ENCODE results near the gene RDH16.
A peak's percentile ranks its signal among the peaks of the same experiment; 100 is the strongest.

Gene RDH16

DNA sequence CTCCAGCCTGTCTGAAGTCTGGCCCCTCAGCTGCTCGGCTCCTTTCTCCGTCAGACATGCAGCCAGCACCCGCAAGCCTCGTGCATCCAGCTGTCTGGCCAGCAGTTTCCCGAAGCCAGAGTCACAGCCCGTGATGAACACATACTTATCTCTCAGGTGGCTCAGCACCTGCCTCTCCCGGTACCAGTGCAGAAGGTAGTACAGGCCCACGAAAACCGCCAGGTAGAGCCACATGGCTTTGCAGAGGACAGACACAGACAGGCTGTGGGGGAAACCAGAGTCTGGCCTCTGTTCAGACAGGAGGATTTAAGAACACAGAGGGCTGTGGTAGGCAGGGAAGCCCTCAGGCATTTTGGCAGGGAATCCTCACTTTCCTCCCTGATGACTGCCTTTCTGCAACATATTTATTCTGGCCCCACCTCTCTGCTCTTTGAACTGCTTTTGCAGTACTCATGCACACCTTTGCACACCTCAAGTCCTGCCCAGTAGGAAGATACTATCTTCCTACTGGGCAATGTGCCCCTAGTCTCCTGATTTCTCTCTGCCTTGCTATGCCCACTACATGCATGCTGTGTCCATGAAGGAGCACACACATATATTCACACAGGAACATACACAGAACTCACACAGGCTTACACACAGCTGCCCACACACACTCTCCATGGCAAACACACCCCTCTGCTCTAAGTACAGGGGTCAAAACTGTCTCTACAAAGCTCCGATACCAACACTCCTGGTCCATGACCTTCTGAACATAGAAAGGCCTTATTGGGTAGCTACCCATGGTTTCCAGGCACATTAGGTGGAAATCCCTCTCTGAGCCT lies at the start of gene RDH16:
TSS of gene RDH16 (minus strand) at position 380 of the 824 bp plus-strand sequence. CDS start at position 234, 146 bp downstream.
- Mint-ChIP-seq H3K27me3 (no peaks in the 10 kb centered on the region), H3K4me3 (no peak within 1 kb of the TSS), H3K4me1 (ENCODE audit: low read depth) (no peaks in the 10 kb centered on the region), H3K27ac (no peak within 1 kb of the TSS), H3K36me3 (peaks cover 20% of the 10 kb centered on the region), H3K9me3 (ENCODE audit: low read depth) (no peaks in the 10 kb centered on the region)

- H3K9me3 Mint-ChIP-seq (ENCODE audit: low read depth) = no peaks in the 10 kb centered on the region
- peaks cover 10% of the 10 kb centered on the region for H3K36me3 Mint-ChIP-seq
- peak overlapping the region; percentile 95 for H3K27ac Mint-ChIP-seq
- H3K4me1 Mint-ChIP-seq (ENCODE audit: low read depth) = peaks cover 61% of the 10 kb centered on the region
- peak overlapping the region; percentile 92 for H3K4me3 Mint-ChIP-seq
- no peaks in the 10 kb centered on the region for H3K27me3 Mint-ChIP-seq
These were observed 49.5 kb upstream of the RDH16 start for GRCh38 chr12:57006809-57007475.

DNA sequence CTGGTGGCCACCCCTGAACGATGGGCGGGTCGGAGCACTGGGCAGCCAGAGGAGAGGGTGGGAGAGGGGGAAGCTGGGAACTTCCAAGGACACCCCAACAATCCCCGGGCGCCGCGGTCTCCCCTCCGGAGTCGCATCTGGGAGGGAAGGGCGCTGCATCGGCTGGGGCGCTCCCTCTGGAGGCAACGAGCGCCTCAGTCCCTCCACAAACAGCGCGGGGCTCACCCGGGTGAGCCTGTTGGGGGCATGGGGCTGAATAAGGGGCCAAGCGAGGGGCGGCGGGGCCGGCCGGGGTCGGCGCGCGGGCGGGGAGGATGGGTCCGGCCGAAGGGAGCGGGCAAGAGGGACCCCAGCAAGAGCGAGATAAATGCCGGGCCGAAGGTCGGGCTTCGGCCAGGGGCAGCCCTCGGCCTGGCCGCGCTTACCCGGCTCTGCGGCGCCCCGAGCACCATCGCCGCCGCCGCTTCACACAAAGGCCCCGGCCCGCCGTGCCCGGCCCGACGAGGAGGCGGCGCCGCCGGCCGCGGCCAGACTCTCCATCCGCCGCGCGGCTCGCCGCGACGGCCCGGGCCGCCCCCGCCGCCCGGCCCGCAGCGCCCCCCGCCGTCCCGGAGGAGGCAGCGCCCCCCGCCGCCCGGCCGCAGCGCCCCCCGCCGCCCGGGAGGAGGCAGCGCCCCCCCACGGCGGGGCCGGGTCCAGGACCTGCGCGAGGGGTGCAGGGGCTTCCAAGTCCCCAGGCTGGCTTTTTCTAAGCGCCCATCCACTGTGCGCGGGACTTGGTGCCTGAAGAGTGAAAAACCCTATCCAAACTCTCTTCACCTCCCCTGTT lies 48.8 kb upstream of the RDH16 start, which contains the start of gene ZBTB39:
TSS of gene ZBTB39 (minus strand) at position 567 of the 829 bp plus-strand sequence. CDS start 1,629 bp downstream, outside the sequence.
- peaks cover 10% of the 10 kb centered on the region for H3K36me3 Mint-ChIP-seq
- H3K27ac Mint-ChIP-seq = peak within 1 kb of the TSS; percentile 95
- H3K9me3 Mint-ChIP-seq (ENCODE audit: low read depth) = no peaks in the 10 kb centered on the region
- peaks cover 61% of the 10 kb centered on the region for H3K4me1 Mint-ChIP-seq (ENCODE audit: low read depth)
- no peaks in the 10 kb centered on the region for H3K27me3 Mint-ChIP-seq
- peak within 1 kb of the TSS; percentile 96 for H3K4me3 Mint-ChIP-seq

DNA sequence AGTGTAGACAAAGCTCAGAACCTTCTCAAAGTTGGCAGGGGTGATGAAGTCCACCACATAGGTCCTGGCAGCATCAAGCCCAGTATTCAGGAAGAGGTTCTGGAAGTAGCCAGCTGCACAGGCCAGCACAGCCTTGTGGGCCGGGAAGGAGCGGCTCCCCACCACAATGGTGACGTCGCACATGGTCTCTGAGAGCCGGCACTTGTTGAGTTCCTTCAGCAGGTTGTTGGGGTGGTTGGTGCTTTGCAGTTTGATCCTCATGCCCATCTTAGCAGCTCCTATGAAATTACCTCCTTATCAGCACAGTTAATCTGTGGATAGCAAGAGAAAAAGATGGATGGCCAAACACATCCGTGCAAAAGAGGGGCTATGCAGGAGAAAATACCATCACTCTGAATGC lies 47.2 kb upstream of the RDH16 start:
- Mint-ChIP-seq H3K27ac (no peak overlapping the region), H3K4me3 (peak overlapping the region; percentile 96), H3K9me3 (ENCODE audit: low read depth) (no peaks in the 10 kb centered on the region), H3K36me3 (peaks cover 10% of the 10 kb centered on the region), H3K27me3 (no peaks in the 10 kb centered on the region), H3K4me1 (ENCODE audit: low read depth) (peaks cover 67% of the 10 kb centered on the region)

DNA sequence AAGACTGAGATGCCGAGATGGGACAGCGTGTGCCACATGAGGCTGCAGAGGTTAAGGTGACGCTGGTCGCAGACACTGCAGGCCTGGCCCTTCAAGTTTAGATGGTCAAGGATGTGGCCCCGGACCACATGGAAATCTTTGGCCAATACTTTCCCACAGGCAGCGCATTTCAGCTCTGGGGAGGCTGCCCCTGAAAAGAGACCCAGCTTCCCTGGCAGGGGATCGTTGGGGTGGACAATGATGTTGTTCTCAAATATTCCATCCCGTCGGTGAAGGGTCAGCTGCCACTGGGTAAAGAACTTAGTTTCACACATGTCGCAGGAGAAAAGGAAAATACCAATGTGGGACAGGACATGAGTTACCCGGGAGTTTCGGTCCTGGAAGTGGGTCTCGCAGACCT lies 46.0 kb upstream of the RDH16 start:
- Mint-ChIP-seq H3K4me3 (no peak overlapping the region), H3K36me3 (peaks cover 13% of the 10 kb centered on the region), H3K4me1 (ENCODE audit: low read depth) (peaks cover 75% of the 10 kb centered on the region), H3K27me3 (no peaks in the 10 kb centered on the region), H3K9me3 (ENCODE audit: low read depth) (no peaks in the 10 kb centered on the region), H3K27ac (no peak overlapping the region)

DNA sequence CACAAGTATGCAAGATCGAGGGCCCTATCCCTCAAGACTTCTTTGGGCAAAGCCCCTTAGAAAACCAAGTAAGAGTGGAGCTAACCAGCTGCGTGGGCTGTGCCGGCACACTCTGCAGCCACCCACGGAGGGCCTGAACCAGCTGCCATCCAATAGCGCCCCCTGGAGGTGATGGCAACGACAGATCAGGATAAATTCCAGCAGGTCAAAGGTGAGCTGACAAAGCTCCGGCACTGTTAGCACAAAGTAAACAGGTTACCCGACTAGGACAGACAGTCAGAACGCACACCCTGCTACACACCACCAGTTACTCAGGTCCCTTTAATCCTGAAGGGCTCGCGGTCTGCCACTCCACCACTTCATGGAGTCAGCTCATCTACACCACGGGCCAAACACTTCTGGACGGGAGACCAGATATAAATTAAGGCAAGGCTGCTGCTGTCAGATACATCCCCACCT lies 44.1 kb upstream of the RDH16 start:
- Mint-ChIP-seq H3K27ac (no peak overlapping the region), H3K36me3 (peaks cover 13% of the 10 kb centered on the region)

GRCh38 chr12:57000393-57000792 lies 43.0 kb upstream of the RDH16 start:
- Mint-ChIP-seq H3K4me1 (ENCODE audit: low read depth) (peaks cover 57% of the 10 kb centered on the region), H3K4me3 (no peak overlapping the region), H3K9me3 (ENCODE audit: low read depth) (no peaks in the 10 kb centered on the region), H3K27me3 (no peaks in the 10 kb centered on the region), H3K36me3 (peaks cover 17% of the 10 kb centered on the region), H3K27ac (no peak overlapping the region)

More for the DNA sequence above, 44.1 kb upstream of the RDH16 start:
- no peaks in the 10 kb centered on the region for H3K27me3 Mint-ChIP-seq
- H3K4me3 Mint-ChIP-seq = no peak overlapping the region
- H3K9me3 Mint-ChIP-seq (ENCODE audit: low read depth) = no peaks in the 10 kb centered on the region
- H3K4me1 Mint-ChIP-seq (ENCODE audit: low read depth) = peaks cover 61% of the 10 kb centered on the region

DNA sequence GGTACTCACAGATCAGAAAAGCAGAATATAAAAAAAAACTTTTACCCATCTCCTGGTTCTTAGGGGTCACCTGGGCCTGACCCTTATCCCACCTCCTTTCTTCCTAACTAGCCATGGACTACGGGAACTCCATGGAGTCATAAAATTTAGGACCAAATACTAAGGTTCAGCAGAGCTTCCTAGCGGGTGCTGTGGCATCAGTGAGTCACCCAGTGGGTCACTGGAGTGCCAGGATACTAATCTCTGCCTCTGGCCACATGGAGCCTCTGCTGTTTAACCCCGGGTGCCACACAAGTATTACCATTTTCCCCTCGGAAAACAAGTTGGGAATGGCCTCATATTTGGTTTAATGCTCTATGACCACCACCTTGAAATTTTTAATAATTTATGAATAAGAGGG lies 42.0 kb upstream of the RDH16 start:
- H3K36me3 Mint-ChIP-seq = peaks cover 17% of the 10 kb centered on the region
- peak overlapping the region; percentile 87 for H3K27ac Mint-ChIP-seq
- H3K4me1 Mint-ChIP-seq (ENCODE audit: low read depth) = peaks cover 50% of the 10 kb centered on the region
- no peaks in the 10 kb centered on the region for H3K27me3 Mint-ChIP-seq
- no peaks in the 10 kb centered on the region for H3K9me3 Mint-ChIP-seq (ENCODE audit: low read depth)
- H3K4me3 Mint-ChIP-seq = peak overlapping the region; percentile 7

DNA sequence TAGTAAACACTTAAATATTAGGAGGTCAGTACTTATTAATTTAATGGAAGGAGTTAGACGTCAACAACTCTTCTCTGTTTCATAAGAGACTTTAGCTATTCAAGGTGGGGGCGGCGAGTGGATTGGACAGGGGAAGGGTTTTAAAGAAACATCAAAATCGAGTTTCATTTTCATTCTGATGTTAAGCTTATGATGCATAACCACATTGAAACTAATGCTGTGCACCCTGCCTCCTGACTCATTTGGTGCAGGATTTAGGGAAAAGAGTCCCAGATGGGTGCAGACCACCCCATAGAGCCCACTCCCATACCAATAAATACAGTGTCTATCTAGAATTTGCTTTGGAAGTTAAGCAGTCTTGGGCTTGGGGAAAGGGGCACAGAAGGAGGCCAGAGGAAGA lies 41.6 kb upstream of the RDH16 start:
- Mint-ChIP-seq H3K27ac (peak overlapping the region; percentile 87), H3K4me1 (ENCODE audit: low read depth) (peaks cover 45% of the 10 kb centered on the region), H3K27me3 (no peaks in the 10 kb centered on the region), H3K9me3 (ENCODE audit: low read depth) (no peaks in the 10 kb centered on the region), H3K36me3 (peaks cover 13% of the 10 kb centered on the region), H3K4me3 (peak overlapping the region; percentile 25)

DNA sequence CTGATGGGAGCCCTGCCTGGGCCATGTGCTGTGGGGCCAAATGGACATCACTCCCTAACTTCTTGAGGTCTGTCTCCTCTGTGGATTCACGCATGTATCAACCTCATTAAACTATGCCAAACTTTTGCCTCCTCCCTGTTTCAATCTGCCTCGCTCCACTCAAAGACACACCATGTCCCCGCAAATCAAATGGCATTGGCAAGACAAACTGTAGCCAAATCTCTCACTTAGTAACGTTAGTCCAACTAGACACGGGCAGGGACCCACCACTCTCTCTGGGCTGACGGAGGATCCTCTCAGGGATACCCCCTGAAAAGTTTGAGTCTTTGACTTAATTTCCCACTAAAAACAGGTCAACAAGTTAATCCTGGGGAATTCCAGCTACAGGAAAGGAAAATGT lies 40.9 kb upstream of the RDH16 start:
- Mint-ChIP-seq H3K27me3 (no peaks in the 10 kb centered on the region), H3K4me3 (peak overlapping the region; percentile 25), H3K9me3 (ENCODE audit: low read depth) (no peaks in the 10 kb centered on the region), H3K4me1 (ENCODE audit: low read depth) (peaks cover 43% of the 10 kb centered on the region), H3K27ac (peak overlapping the region; percentile 87), H3K36me3 (peaks cover 10% of the 10 kb centered on the region)

DNA sequence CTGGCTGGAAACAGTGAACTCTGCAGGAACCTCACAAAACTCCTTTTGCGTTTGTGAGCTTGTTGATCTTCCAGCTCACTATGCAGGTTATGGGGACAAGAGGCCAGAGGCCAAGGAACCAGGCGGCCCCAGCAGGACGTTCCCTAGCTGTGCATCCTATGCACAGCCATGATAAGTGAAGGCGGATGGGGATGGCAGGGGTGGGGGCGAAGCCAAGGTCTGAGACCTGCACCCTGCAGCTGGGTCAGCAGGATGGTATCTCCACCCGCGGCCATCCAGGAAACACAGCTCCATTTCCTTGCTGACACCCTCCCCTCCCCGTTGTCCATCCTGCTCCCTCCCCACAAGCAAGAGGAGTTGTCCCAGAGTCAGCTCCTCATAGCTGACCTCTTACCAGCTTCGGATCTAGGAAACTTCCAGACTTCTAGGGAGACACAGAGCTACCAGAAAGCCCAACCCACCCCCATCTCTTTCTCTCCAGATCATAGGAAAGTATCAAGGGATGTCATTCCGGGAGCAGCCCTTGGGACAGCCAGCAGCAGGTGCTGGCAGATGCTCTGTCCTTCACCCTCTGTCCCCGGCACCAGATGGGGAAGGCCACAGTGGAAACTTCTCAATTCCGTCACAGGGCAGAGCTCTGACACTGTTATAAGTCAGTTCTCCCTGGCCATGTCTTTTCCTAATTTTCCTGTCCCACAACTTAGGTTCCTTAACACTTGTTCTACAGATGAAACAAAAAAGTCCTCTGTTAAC lies 39.6 kb upstream of the RDH16 start:
- no peaks in the 10 kb centered on the region for H3K9me3 Mint-ChIP-seq (ENCODE audit: low read depth)
- peaks cover 7% of the 10 kb centered on the region for H3K36me3 Mint-ChIP-seq
- no peaks in the 10 kb centered on the region for H3K27me3 Mint-ChIP-seq
- no peak overlapping the region for H3K27ac Mint-ChIP-seq
- H3K4me1 Mint-ChIP-seq (ENCODE audit: low read depth) = peaks cover 39% of the 10 kb centered on the region
- H3K4me3 Mint-ChIP-seq = no peak overlapping the region

GRCh38 chr12:56995930-56996496 lies 38.6 kb upstream of the RDH16 start:
- Mint-ChIP-seq H3K27me3 (no peaks in the 10 kb centered on the region), H3K4me3 (no peak overlapping the region), H3K27ac (no peak overlapping the region), H3K4me1 (ENCODE audit: low read depth) (peaks cover 37% of the 10 kb centered on the region), H3K9me3 (ENCODE audit: low read depth) (no peaks in the 10 kb centered on the region), H3K36me3 (peaks cover 7% of the 10 kb centered on the region)

DNA sequence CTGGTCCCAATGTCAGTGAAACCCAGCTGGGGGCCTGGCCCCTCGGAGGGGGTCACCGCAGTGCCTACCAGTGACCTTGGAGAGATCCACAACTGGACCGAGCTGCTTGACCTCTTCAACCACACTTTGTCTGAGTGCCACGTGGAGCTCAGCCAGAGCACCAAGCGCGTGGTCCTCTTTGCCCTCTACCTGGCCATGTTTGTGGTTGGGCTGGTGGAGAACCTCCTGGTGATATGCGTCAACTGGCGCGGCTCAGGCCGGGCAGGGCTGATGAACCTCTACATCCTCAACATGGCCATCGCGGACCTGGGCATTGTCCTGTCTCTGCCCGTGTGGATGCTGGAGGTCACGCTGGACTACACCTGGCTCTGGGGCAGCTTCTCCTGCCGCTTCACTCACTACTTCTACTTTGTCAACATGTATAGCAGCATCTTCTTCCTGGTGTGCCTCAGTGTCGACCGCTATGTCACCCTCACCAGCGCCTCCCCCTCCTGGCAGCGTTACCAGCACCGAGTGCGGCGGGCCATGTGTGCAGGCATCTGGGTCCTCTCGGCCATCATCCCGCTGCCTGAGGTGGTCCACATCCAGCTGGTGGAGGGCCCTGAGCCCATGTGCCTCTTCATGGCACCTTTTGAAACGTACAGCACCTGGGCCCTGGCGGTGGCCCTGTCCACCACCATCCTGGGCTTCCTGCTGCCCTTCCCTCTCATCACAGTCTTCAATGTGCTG lies 38.0 kb upstream of the RDH16 start:
- Mint-ChIP-seq H3K4me1 (ENCODE audit: low read depth) (peaks cover 30% of the 10 kb centered on the region), H3K27me3 (no peaks in the 10 kb centered on the region), H3K27ac (no peak overlapping the region), H3K9me3 (ENCODE audit: low read depth) (no peaks in the 10 kb centered on the region), H3K4me3 (no peak overlapping the region), H3K36me3 (peaks cover 7% of the 10 kb centered on the region)

Measured in activated naive CD8-positive, alpha-beta T cell (primary cell).